Gastroesophageal sphincter (tissue), 3 donors: ENCODE results near the gene ZNF45.

Source experiments
- POLR2A ChIP-seq, 2 donors: fragments of 450-650 bp; IDR thresholded peaks; one replicate each; pipeline ENCODE4 v1.6.1; 2017; ENCODE audit warnings: antibody characterized with exemption in 2 of 2, mild to moderate bottlenecking in 2 of 2, moderate library complexity in 1 of 2
- POLR2AphosphoS5 ChIP-seq: sonication (generic); formaldehyde crosslinking; IDR thresholded peaks from one replicate; pipeline ENCODE4 v1.6.1; 2017; ENCODE audit warnings: antibody characterized with exemption
- TF ChIP-seq, protein P1 (sequence below), 4 experiments: fragments of 200-600 bp in 2 of 4; fragments of 450-650 bp in 2 of 4; sonication (generic) in 1 of 4; IDR thresholded peaks; one replicate each; pipeline ENCODE4 v1.5.1; 2017 to 2019; ENCODE audit warnings: antibody characterized with exemption in 4 of 4, mild to moderate bottlenecking in 2 of 4, moderate library complexity in 2 of 4

- TF ChIP-seq POLR2AphosphoS5 (no peak), POLR2A (IDR thresholded peaks at IDR 0.05) (no peak)
- TF ChIP-seq, protein P1, sequence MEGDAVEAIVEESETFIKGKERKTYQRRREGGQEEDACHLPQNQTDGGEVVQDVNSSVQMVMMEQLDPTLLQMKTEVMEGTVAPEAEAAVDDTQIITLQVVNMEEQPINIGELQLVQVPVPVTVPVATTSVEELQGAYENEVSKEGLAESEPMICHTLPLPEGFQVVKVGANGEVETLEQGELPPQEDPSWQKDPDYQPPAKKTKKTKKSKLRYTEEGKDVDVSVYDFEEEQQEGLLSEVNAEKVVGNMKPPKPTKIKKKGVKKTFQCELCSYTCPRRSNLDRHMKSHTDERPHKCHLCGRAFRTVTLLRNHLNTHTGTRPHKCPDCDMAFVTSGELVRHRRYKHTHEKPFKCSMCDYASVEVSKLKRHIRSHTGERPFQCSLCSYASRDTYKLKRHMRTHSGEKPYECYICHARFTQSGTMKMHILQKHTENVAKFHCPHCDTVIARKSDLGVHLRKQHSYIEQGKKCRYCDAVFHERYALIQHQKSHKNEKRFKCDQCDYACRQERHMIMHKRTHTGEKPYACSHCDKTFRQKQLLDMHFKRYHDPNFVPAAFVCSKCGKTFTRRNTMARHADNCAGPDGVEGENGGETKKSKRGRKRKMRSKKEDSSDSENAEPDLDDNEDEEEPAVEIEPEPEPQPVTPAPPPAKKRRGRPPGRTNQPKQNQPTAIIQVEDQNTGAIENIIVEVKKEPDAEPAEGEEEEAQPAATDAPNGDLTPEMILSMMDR (IDR thresholded peaks at IDR 0.05) = no peak
Observed at GRCh38 chr19:43966079-43966694, 31.1 kb upstream of the ZNF45 start.
